ENCODE data around the gene BMAL2. TPM values are rescaled to one million over a fixed set of nuclear protein-coding genes. Genes with fewer than 3 reads are reported as not detected.

BMAL2 gene
- total RNA-seq, 1 experiment from 2014 or later, result 21.5 TPM

DNA sequence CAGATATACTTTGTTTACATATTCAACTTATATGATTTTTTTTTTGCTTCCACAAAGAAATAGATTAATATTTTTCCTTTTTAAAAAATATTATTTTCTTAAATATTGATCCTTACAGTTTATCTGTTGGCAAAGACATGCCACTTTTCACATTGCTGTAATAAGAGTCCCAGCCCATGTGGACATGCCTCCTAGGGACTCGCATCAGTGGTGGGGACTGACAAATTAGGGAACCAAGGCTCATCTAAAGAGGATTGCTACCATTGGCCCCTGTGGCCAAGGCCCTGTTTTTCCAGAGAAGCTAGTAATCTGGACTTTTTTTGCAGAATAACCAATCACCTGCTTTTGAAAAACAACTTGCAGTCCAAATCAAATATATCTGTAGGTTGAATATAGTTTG, 27.8 kb upstream of the BMAL2 start:
- POLR2A ChIA-PET, result no interaction called here
- DNase-seq (ENCODE audit: low read depth, low spot score), result no peak
- no peaks in the 10 kb centered on the region for H3K9me3 ChIP-seq (ENCODE audit: control insufficient read depth in 1 of 2, insufficient read depth in 1 of 2, low read depth in 1 of 2, low read length in 2 of 2)
- peaks cover 6% of the 10 kb centered on the region in 2 experiments; a peak in 3 of 4 replicates for H3K36me3 ChIP-seq (ENCODE audit: control insufficient read depth in 1 of 2, insufficient read depth in 2 of 2, low read length in 2 of 2)
- no peak for ATAC-seq
- H3K27ac ChIP-seq (ENCODE audit: low read depth, low read length), result no peak overlapping the region
- H2AFZ ChIP-seq (ENCODE audit: low read depth, low read length, poor library complexity, severe bottlenecking), result no peak overlapping the region
- no peaks in the 10 kb centered on the region for H3K79me2 ChIP-seq (ENCODE audit: insufficient read depth, low read length)
- no peak overlapping the region for H3K4me3 ChIP-seq (replicated peaks in 1 of 2; ENCODE audit: low read depth in 1 of 2, low read length in 2 of 2)
- CTCF ChIA-PET, result interaction anchor here (0.7 to 6.1 kb wide), 7 partner anchors 9 to 420 kb away, joined by 3 to 68 read pairs (median 9); partner anchors contain the start of gene MED21
- H3K9ac ChIP-seq (ENCODE audit: low read length), result no peak overlapping the region
- BruUV-seq (replicated peaks), result no TSS peak
- intact Hi-C loops (cut with micrococcal nuclease), result loop anchor here (5.0 to 10.0 kb wide), 2 partner anchors 160 to 453 kb away; no protein-coding TSS in a partner anchor
- no peaks in the 10 kb centered on the region for H3K27me3 ChIP-seq (ENCODE audit: insufficient read depth, low read length)
- RAD21 ChIA-PET (ENCODE audit: low non-redundant PET in 1 of 2, low total read pairs in 2 of 2, uncharacterized antibody in 2 of 2, unreplicated experiment in 2 of 2), result interaction anchor here in 1 of 2 experiments (0.7 kb wide), 1 partner anchor 464 kb away, joined by 7 read pairs; no protein-coding TSS in a partner anchor
- H3K4me1 ChIP-seq (ENCODE audit: control insufficient read depth in 1 of 2, insufficient read depth in 2 of 2, low read length in 2 of 2), result no peaks in the 10 kb centered on the region
- H3K9me2 ChIP-seq (ENCODE audit: insufficient read depth), result no peaks in the 10 kb centered on the region
- no peak overlapping the region for H3K4me2 ChIP-seq (ENCODE audit: low read length)
- no peaks in the 10 kb centered on the region for H4K20me1 ChIP-seq (ENCODE audit: insufficient read depth)
- TF ChIP-seq, protein P1, sequence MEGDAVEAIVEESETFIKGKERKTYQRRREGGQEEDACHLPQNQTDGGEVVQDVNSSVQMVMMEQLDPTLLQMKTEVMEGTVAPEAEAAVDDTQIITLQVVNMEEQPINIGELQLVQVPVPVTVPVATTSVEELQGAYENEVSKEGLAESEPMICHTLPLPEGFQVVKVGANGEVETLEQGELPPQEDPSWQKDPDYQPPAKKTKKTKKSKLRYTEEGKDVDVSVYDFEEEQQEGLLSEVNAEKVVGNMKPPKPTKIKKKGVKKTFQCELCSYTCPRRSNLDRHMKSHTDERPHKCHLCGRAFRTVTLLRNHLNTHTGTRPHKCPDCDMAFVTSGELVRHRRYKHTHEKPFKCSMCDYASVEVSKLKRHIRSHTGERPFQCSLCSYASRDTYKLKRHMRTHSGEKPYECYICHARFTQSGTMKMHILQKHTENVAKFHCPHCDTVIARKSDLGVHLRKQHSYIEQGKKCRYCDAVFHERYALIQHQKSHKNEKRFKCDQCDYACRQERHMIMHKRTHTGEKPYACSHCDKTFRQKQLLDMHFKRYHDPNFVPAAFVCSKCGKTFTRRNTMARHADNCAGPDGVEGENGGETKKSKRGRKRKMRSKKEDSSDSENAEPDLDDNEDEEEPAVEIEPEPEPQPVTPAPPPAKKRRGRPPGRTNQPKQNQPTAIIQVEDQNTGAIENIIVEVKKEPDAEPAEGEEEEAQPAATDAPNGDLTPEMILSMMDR (IDR thresholded peaks at IDR 0.05 in 2 of 3, conservative IDR thresholded peaks at IDR 0.05 in 1 of 3; ENCODE audit: borderline replicate concordance in 1 of 3, insufficient read depth in 1 of 3, low read depth in 2 of 3, low read length in 2 of 3), result no peak
- TF ChIP-seq, protein P2, sequence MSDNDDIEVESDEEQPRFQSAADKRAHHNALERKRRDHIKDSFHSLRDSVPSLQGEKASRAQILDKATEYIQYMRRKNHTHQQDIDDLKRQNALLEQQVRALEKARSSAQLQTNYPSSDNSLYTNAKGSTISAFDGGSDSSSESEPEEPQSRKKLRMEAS (IDR thresholded peaks at IDR 0.05), result no peak
- TF ChIP-seq YY1 (IDR thresholded peaks at IDR 0.05; ENCODE audit: extremely low read depth, insufficient replicate concordance, low read depth, low read length) (no peak), FOSL1 (IDR thresholded peaks at IDR 0.05; ENCODE audit: low read depth) (no peak), ELF1 (IDR thresholded peaks at IDR 0.05; ENCODE audit: borderline replicate concordance, low read depth) (no peak)
- TF ChIP-seq, protein P3, sequence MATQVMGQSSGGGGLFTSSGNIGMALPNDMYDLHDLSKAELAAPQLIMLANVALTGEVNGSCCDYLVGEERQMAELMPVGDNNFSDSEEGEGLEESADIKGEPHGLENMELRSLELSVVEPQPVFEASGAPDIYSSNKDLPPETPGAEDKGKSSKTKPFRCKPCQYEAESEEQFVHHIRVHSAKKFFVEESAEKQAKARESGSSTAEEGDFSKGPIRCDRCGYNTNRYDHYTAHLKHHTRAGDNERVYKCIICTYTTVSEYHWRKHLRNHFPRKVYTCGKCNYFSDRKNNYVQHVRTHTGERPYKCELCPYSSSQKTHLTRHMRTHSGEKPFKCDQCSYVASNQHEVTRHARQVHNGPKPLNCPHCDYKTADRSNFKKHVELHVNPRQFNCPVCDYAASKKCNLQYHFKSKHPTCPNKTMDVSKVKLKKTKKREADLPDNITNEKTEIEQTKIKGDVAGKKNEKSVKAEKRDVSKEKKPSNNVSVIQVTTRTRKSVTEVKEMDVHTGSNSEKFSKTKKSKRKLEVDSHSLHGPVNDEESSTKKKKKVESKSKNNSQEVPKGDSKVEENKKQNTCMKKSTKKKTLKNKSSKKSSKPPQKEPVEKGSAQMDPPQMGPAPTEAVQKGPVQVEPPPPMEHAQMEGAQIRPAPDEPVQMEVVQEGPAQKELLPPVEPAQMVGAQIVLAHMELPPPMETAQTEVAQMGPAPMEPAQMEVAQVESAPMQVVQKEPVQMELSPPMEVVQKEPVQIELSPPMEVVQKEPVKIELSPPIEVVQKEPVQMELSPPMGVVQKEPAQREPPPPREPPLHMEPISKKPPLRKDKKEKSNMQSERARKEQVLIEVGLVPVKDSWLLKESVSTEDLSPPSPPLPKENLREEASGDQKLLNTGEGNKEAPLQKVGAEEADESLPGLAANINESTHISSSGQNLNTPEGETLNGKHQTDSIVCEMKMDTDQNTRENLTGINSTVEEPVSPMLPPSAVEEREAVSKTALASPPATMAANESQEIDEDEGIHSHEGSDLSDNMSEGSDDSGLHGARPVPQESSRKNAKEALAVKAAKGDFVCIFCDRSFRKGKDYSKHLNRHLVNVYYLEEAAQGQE (IDR thresholded peaks at IDR 0.05; ENCODE audit: low read depth), result no peak
- TF ChIP-seq, protein P4, sequence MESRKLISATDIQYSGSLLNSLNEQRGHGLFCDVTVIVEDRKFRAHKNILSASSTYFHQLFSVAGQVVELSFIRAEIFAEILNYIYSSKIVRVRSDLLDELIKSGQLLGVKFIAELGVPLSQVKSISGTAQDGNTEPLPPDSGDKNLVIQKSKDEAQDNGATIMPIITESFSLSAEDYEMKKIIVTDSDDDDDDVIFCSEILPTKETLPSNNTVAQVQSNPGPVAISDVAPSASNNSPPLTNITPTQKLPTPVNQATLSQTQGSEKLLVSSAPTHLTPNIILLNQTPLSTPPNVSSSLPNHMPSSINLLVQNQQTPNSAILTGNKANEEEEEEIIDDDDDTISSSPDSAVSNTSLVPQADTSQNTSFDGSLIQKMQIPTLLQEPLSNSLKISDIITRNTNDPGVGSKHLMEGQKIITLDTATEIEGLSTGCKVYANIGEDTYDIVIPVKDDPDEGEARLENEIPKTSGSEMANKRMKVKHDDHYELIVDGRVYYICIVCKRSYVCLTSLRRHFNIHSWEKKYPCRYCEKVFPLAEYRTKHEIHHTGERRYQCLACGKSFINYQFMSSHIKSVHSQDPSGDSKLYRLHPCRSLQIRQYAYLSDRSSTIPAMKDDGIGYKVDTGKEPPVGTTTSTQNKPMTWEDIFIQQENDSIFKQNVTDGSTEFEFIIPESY (IDR thresholded peaks at IDR 0.05; ENCODE audit: extremely low read depth, insufficient replicate concordance, low read length), result no peak

All from HCT116 (cell line).